Neural cell (in vitro differentiated cells): ENCODE results near the gene NDST1. TPM values are rescaled to one million over a fixed set of nuclear protein-coding genes. Genes with fewer than 3 reads are reported as not detected.

ENCODE experiments used
- H2AFZ ChIP-seq: fragments of 200-600, 300-800 bp; sonication (generic), shearing (Covaris generic); 2 replicates; pipeline ENCODE4 v1.6.0; 2014; ENCODE audit warnings: low read depth, mild to moderate bottlenecking, antibody characterized with exemption, low read length, moderate library complexity
- H3F3A ChIP-seq: fragments of 200-600 bp; shearing (Covaris generic); 2 replicates; pipeline ENCODE4 v1.6.1; 2016; ENCODE audit warnings: mild to moderate bottlenecking, moderate library complexity, mixed read lengths, antibody characterized with exemption, low read length; ENCODE audit not compliant: insufficient read depth, poor library complexity, severe bottlenecking
- H3K27ac ChIP-seq: fragments of 200-600, 300-800 bp; sonication (generic), shearing (Covaris generic); 2 replicates; pipeline ENCODE4 v1.5.1; 2014; ENCODE audit warnings: mild to moderate bottlenecking, low read length, moderate library complexity
- H3K27me3 ChIP-seq: fragments of 300-800, 200-600 bp; sonication (generic), shearing (Covaris generic); 2 replicates; pipeline ENCODE4 v1.6.0; 2014; ENCODE audit warnings: mild to moderate bottlenecking, low read depth, low read length, moderate library complexity; ENCODE audit not compliant: insufficient read depth
- H3K36me3 ChIP-seq: fragments of 300-800, 200-600 bp; sonication (generic), shearing (Covaris generic); 2 replicates; pipeline ENCODE4 v1.5.1; 2014; ENCODE audit warnings: mild to moderate bottlenecking, antibody characterized with exemption, low read length, moderate library complexity; ENCODE audit not compliant: insufficient read depth
- H3K4me2 ChIP-seq: fragments of 300-800, 200-600 bp; sonication (generic), shearing (Covaris generic); 2 replicates; pipeline ENCODE4 v1.6.0; 2014; ENCODE audit warnings: mild to moderate bottlenecking, low read length
- H3K4me3 ChIP-seq: fragments of 300-800, 200-600 bp; sonication (generic), shearing (Covaris generic); 2 replicates; pipeline ENCODE4 v1.5.1; 2014; ENCODE audit warnings: mild to moderate bottlenecking, low read length, moderate library complexity
- H3K79me2 ChIP-seq: fragments of 200-600 bp; shearing (Covaris generic); replicated peaks from 2 replicates; pipeline ENCODE4 v1.6.0; 2014; ENCODE audit warnings: mild to moderate bottlenecking, low read length, moderate library complexity; ENCODE audit not compliant: insufficient read depth
- H3K9ac ChIP-seq: fragments of 300-800, 200-600 bp; sonication (generic), shearing (Covaris generic); 2 replicates; pipeline ENCODE4 v1.6.1; 2016; ENCODE audit warnings: mild to moderate bottlenecking, low read length, mixed read lengths
- H3K9me2 ChIP-seq: fragments of 200-600 bp; shearing (Covaris generic); 2 replicates; pipeline ENCODE4 v1.6.1; 2016; ENCODE audit warnings: mild to moderate bottlenecking, low read length, mixed read lengths; ENCODE audit not compliant: insufficient read depth
- H3K9me3 ChIP-seq: fragments of 200-600, 300-800 bp; sonication (generic), shearing (Covaris generic); 2 replicates; pipeline ENCODE4 v1.6.1; 2016; ENCODE audit warnings: mild to moderate bottlenecking, mixed run types, low read length, moderate library complexity, mixed read lengths
- H4K20me1 ChIP-seq: fragments of 200-600 bp; shearing (Covaris generic); 2 replicates; pipeline ENCODE4 v1.6.1; 2016; ENCODE audit warnings: mild to moderate bottlenecking, mixed run types; ENCODE audit not compliant: insufficient read depth
- EP300 ChIP-seq: fragments of 450-650 bp; conservative IDR thresholded peaks from 2 replicates; pipeline ENCODE4 v1.6.1; 2014; ENCODE audit warnings: antibody characterized with exemption, mild to moderate bottlenecking, moderate library complexity; ENCODE audit not compliant: poor library complexity, severe bottlenecking
- EZH2 ChIP-seq: fragments of 200-600, 300-800 bp; shearing (Covaris generic), sonication (generic); IDR thresholded peaks from 2 replicates; pipeline ENCODE4 v1.6.1; 2014; ENCODE audit warnings: antibody characterized with exemption, low read length, borderline replicate concordance, mild to moderate bottlenecking; ENCODE audit not compliant: insufficient read depth, poor library complexity, severe bottlenecking
- MXI1 ChIP-seq: fragments of 450-650 bp; conservative IDR thresholded peaks from 2 replicates; pipeline ENCODE4 v1.6.1; 2014; ENCODE audit warnings: antibody characterized with exemption, mild to moderate bottlenecking; ENCODE audit not compliant: poor library complexity, severe bottlenecking
- POLR2AphosphoS5 ChIP-seq: IDR thresholded peaks from 2 replicates; pipeline ENCODE4 v1.6.1; 2012
- RAD21 ChIP-seq: fragments of 450-650 bp; conservative IDR thresholded peaks from 2 replicates; pipeline ENCODE4 v1.6.1; 2014; ENCODE audit warnings: antibody characterized with exemption, mild to moderate bottlenecking, moderate library complexity
- SMC3 ChIP-seq: fragments of 450-650 bp; conservative IDR thresholded peaks from 2 replicates; pipeline ENCODE4 v1.6.1; 2014; ENCODE audit warnings: antibody characterized with exemption, mild to moderate bottlenecking, moderate library complexity; ENCODE audit not compliant: poor library complexity
- TAF1 ChIP-seq: IDR thresholded peaks from 2 replicates; pipeline ENCODE4 v1.6.1; 2012; ENCODE audit warnings: low read depth
- polyA plus RNA-seq: library from polyadenylated mRNA; depleted of rRNA; stranded (reverse); fragments of >200 nt; gene quantifications from 2 replicates; pipeline ENCODE4 v1.2.3, GENCODE V29; 2014
- TF ChIP-seq, protein P1 (sequence below): fragments of 450-650 bp; IDR thresholded peaks from 2 replicates; pipeline ENCODE4 v1.5.1; 2014; ENCODE audit warnings: antibody characterized with exemption, mild to moderate bottlenecking, moderate library complexity; ENCODE audit not compliant: poor library complexity, severe bottlenecking
- TF ChIP-seq, protein P2 (sequence below): IDR thresholded peaks from 2 replicates; pipeline ENCODE4 v1.6.1; 2012; ENCODE audit warnings: borderline replicate concordance

NDST1 gene
- polyA plus RNA-seq, 1 donor from 2014 or later: 15.6 TPM

DNA sequence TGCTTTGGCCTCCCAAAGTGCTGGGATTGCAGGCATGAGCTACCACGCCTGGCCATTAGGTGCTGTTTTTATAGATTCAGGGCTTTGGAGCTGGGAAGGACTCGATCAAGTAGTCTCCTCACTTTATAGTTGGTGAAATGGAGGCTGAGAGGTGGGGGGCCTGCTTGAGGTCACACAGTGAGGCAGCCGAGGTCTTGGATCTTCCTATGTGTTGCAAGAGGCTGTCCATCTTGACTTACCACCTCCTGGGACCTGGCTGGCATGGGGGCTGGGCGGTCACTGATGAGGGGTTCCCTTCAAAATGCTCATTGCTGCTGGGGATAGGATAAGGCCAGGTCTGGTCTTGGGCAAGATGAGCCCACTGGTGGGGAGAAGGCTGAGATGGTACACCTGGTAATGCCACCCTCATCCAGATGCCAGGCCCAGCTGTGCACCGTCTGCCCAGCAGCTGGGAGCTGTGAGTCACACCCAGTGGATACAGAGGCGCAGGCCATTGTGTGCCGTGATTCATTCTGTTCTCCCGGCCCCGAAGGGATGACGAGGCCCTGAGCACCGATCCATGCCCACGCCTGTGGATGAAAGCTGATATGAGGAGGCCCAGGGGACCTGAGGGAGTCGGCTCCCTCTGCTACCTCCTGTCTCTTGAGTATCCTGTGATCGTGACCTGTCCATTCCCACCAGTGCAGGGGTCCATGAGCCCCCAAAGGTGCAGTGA lies 10.5 kb upstream of the NDST1 start:
- Histone ChIP-seq H3K9ac (no peak overlapping the region), H3K9me3 (no peaks in the 10 kb centered on the region), H3K27ac (no peak overlapping the region), H3K79me2 (peaks cover 50% of the 10 kb centered on the region), H4K20me1 (no peaks in the 10 kb centered on the region), H3K4me3 (no peak overlapping the region), H3K27me3 (no peaks in the 10 kb centered on the region), H3F3A (no peaks in the 10 kb centered on the region), H3K9me2 (no peaks in the 10 kb centered on the region), H2AFZ (no peak overlapping the region), H3K4me2 (no peak overlapping the region), H3K36me3 (no peaks in the 10 kb centered on the region)
- TF ChIP-seq EP300: no peak
- no peak for TF ChIP-seq RAD21
- TF ChIP-seq MXI1: no peak
- TF ChIP-seq, protein P1, sequence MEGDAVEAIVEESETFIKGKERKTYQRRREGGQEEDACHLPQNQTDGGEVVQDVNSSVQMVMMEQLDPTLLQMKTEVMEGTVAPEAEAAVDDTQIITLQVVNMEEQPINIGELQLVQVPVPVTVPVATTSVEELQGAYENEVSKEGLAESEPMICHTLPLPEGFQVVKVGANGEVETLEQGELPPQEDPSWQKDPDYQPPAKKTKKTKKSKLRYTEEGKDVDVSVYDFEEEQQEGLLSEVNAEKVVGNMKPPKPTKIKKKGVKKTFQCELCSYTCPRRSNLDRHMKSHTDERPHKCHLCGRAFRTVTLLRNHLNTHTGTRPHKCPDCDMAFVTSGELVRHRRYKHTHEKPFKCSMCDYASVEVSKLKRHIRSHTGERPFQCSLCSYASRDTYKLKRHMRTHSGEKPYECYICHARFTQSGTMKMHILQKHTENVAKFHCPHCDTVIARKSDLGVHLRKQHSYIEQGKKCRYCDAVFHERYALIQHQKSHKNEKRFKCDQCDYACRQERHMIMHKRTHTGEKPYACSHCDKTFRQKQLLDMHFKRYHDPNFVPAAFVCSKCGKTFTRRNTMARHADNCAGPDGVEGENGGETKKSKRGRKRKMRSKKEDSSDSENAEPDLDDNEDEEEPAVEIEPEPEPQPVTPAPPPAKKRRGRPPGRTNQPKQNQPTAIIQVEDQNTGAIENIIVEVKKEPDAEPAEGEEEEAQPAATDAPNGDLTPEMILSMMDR: no peak
- TF ChIP-seq, protein P2, sequence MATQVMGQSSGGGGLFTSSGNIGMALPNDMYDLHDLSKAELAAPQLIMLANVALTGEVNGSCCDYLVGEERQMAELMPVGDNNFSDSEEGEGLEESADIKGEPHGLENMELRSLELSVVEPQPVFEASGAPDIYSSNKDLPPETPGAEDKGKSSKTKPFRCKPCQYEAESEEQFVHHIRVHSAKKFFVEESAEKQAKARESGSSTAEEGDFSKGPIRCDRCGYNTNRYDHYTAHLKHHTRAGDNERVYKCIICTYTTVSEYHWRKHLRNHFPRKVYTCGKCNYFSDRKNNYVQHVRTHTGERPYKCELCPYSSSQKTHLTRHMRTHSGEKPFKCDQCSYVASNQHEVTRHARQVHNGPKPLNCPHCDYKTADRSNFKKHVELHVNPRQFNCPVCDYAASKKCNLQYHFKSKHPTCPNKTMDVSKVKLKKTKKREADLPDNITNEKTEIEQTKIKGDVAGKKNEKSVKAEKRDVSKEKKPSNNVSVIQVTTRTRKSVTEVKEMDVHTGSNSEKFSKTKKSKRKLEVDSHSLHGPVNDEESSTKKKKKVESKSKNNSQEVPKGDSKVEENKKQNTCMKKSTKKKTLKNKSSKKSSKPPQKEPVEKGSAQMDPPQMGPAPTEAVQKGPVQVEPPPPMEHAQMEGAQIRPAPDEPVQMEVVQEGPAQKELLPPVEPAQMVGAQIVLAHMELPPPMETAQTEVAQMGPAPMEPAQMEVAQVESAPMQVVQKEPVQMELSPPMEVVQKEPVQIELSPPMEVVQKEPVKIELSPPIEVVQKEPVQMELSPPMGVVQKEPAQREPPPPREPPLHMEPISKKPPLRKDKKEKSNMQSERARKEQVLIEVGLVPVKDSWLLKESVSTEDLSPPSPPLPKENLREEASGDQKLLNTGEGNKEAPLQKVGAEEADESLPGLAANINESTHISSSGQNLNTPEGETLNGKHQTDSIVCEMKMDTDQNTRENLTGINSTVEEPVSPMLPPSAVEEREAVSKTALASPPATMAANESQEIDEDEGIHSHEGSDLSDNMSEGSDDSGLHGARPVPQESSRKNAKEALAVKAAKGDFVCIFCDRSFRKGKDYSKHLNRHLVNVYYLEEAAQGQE: no peak
- no peak for TF ChIP-seq SMC3
- TF ChIP-seq EZH2: no peak

DNA sequence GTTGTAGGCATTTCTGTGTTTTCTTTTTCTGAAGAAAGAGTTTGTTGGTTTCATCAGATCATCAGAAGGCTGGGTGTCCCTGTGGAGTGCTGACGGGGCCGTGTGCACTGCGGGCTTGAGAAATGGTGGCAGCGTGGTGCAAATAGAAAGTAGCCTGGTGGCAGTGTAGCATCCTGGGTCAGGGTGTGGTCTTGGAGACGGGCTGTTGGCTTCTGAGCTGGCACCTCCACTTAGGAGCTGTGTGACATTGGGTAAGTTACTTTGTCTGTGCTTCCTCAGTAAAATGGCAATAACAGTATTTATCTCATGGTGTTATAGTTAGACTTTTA lies 10.0 kb upstream of the NDST1 start:
- H2AFZ ChIP-seq: no peak overlapping the region
- H3F3A ChIP-seq: no peaks in the 10 kb centered on the region
- no peaks in the 10 kb centered on the region for H4K20me1 ChIP-seq
- no peak for TF ChIP-seq EP300
- no peaks in the 10 kb centered on the region for H3K9me2 ChIP-seq
- no peak overlapping the region for H3K27ac ChIP-seq
- H3K4me2 ChIP-seq: no peak overlapping the region
- H3K9me3 ChIP-seq: no peaks in the 10 kb centered on the region
- H3K79me2 ChIP-seq: peaks cover 49% of the 10 kb centered on the region
- H3K27me3 ChIP-seq: no peaks in the 10 kb centered on the region
- H3K36me3 ChIP-seq: no peaks in the 10 kb centered on the region
- H3K4me3 ChIP-seq: no peak overlapping the region
- H3K9ac ChIP-seq: no peak overlapping the region

DNA sequence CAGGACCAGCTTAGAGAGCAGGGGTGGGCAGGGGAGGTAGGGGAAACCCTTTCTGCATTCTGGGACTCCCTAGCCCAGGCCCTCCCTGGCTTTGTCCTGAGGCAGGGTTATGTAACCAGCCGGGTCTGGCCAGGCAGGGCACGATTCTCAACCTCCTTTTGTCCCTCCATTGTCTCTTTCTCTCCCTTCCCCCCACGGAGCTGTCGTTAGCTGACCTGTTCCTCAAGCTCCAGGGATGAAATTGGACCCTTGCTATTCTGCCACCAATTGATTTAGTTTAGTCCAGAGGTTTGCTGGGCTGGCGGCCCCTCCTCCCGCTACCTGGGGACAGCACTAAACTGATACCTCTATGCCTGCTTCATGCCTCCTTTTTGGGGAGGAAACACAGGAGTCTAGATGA lies 9.4 kb upstream of the NDST1 start:
- no peak overlapping the region for H3K9ac ChIP-seq
- no peak overlapping the region for H3K4me2 ChIP-seq
- H3K4me3 ChIP-seq: no peak overlapping the region
- no peaks in the 10 kb centered on the region for H3K27me3 ChIP-seq
- TF ChIP-seq SMC3: no peak
- TF ChIP-seq, protein P2: no peak
- no peak for TF ChIP-seq MXI1
- no peak for TF ChIP-seq POLR2AphosphoS5
- no peak for TF ChIP-seq EP300
- TF ChIP-seq EZH2: no peak
- TF ChIP-seq, protein P1: no peak
- no peak for TF ChIP-seq TAF1
- no peak for TF ChIP-seq RAD21
- no peaks in the 10 kb centered on the region for H3K36me3 ChIP-seq
- no peak overlapping the region for H2AFZ ChIP-seq
- no peaks in the 10 kb centered on the region for H3F3A ChIP-seq
- no peak overlapping the region for H3K27ac ChIP-seq
- H3K9me3 ChIP-seq: no peaks in the 10 kb centered on the region
- no peaks in the 10 kb centered on the region for H3K9me2 ChIP-seq
- no peaks in the 10 kb centered on the region for H4K20me1 ChIP-seq
- H3K79me2 ChIP-seq: peaks cover 49% of the 10 kb centered on the region
